IPS-NIHi11 (cell line): ENCODE data around the gene LETMD1.
A peak's percentile ranks its signal among the peaks of the same experiment; 100 is the strongest.
"Not testable (repeated sequence)": the region's sequence is repeated elsewhere in the genome, so short reads cannot be mapped to it uniquely, and the experiment has no call there.

Source experiments
- DNase-seq: peaks from one replicate; pipeline ENCODE4 v3.0.0; 2012; ENCODE audit warnings: mixed read lengths, low spot score

LETMD1 gene

DNA sequence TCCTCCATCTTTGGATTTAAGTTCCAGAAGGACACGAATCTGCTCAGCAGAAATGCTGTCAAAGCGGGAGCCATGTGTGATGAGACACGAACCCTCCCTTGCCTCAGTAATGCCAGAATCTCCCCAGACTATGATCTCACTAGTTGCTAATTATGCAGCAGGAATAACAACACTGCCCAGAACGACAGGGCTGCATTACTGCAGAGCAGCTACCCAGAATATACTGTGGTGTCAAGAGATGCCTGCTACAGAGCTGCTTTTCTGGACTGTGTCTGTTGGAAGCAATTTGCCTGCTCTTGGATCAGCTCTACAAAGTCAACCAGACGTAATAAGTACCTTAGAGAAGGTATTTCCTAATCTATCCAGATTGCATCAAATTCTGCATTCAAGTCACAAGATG, 29.8 kb downstream of the LETMD1 start:
- no peak for DNase-seq

DNA sequence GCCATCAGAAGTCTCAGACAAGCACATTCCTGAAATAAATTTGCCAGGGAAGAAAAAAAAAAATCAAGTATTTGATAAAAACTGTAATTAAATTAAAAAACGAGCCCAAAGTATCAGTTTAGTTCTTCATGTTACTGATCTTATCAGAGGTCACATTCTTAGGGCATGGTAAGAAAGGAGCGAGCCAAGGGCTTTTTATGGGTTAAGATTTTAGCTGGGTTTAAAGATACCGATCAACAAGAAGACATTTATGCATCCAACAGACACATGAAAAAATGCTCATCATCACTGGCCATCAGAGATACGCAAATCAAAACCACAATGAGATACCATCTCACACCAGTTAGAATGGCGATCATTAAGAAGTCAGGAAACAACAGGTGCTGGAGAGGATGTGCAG, 30.2 kb downstream of the LETMD1 start:
- not testable (repeated sequence) for DNase-seq

- not testable (repeated sequence) for DNase-seq
Measured at GRCh38 chr12:51078866-51079265, 30.7 kb downstream of the LETMD1 start.

GRCh38 chr12:51080136-51080535, 32.0 kb downstream of the LETMD1 start:
- no peak for DNase-seq

DNA sequence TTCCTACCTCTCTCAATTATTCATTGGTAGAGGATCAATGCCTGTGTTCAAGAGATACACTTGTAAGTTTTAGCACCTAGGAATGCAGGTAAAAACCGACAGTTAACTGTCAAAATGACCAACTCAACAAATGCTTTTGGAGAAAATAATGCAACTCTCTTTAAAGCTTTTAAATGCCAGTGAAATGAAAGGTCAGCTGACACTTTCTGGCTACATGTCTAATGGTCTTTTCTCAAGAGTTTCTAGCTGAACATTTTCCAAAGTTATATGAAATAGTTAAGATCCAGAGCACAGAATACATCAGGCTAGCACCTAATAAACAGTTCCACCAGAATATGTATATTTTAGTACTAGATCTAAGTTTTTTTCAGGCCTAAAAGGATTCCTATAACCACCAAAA, 33.3 kb downstream of the LETMD1 start:
- no peak for DNase-seq

DNA sequence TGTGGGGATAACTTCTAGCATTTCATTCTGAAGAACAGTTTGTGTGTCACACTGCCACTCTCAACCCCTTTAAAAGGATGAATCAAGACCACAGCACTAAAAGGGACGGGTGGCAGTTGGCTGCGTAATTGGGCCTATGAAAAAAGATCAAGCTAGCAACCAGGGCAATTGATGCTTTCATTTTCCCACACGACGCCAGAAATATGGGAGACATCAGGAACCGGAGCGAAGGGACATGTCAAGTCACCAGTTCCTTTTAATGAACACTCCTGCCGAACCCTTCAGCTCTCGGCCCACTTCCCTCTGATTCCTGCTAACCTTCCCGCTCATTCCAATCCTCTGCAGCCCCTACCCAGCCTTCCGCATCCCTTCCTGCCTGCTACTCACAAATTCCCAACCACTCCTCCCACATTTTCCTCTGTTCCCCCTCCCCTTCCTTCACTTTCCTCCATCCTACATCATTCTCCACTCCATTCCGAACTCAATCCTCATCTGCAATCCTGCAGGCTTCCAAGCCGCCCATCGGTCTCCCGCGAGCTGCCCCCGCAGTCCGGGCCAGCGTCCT, 34.5 kb downstream of the LETMD1 start:
- peak; percentile 66 for DNase-seq

- DNase-seq, result peak; percentile 98
Measured at GRCh38 chr12:51083126-51083833, 35.2 kb downstream of the LETMD1 start, which contains the start of gene CSRNP2. Gene CSRNP2 (minus strand): TSS chr12:51083596. CDS start chr12:51076561, 7,035 bp downstream.

- no peak for DNase-seq
Measured at GRCh38 chr12:51085757-51086156, 37.6 kb downstream of the LETMD1 start.

DNA sequence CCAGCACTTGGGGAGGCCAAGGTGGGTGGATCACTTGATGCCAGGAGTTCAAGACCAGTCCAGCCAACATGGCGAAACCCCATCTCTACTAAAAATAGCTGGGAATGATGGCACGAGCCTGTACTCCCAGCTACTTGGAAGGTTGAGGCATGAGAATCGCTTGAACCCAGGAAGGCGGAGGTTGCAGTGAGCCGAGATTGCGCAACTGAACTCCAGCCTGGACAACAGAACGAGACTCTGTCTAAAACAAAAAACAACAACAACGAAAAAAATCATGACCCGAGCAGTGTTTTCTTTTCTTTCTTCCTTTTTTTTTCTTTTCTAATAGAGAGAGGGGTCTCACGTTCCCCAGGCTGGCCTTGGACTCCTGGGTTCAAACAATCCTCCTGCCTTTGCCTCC, 38.8 kb downstream of the LETMD1 start:
- DNase-seq, result no peak

DNA sequence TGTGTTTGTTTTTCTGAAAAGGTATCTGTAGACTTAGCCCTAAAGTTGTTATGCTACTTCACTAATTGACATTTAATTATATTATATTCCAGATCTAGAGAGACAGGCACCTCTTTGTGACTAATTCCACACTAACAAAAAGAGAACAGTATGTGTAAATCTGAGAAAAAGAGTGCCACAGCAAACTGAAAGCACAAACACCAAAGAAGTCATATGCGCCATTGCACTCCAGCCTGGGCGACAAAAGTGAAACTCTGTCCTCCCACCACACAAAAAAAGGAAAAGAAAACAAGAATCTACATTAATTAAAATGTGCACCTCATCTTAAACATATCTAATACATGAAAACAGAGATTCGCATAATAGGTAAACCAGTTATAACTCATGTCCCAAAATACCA, 39.7 kb downstream of the LETMD1 start:
- DNase-seq, result no peak

- DNase-seq, result no peak
Measured at GRCh38 chr12:51090705-51091229, 42.6 kb downstream of the LETMD1 start.

GRCh38 chr12:51098611-51099010, 50.5 kb downstream of the LETMD1 start:
- no peak for DNase-seq

GRCh38 chr12:51103977-51104376, 55.9 kb downstream of the LETMD1 start:
- DNase-seq, result no peak

GRCh38 chr12:51108136-51108535, 60.0 kb downstream of the LETMD1 start:
- no peak for DNase-seq
